GM10266 (cell line): ENCODE data around the gene ATP13A1.

Source experiments
- DNase-seq: peaks from one replicate; pipeline ENCODE4 v3.0.0; 2012; ENCODE audit errors: extremely low spot score
- TF ChIP-seq, protein P1 (sequence below): IDR thresholded peaks from 2 replicates; pipeline ENCODE4 v1.5.1; 2012; ENCODE audit warnings: mild to moderate bottlenecking, low read depth; ENCODE audit not compliant: control insufficient read depth, insufficient read depth; ENCODE audit errors: missing control alignments

ATP13A1 gene

GRCh38 chr19:19626516-19627472 is 36.7 kb downstream of the ATP13A1 start:
- TF ChIP-seq, protein P1, sequence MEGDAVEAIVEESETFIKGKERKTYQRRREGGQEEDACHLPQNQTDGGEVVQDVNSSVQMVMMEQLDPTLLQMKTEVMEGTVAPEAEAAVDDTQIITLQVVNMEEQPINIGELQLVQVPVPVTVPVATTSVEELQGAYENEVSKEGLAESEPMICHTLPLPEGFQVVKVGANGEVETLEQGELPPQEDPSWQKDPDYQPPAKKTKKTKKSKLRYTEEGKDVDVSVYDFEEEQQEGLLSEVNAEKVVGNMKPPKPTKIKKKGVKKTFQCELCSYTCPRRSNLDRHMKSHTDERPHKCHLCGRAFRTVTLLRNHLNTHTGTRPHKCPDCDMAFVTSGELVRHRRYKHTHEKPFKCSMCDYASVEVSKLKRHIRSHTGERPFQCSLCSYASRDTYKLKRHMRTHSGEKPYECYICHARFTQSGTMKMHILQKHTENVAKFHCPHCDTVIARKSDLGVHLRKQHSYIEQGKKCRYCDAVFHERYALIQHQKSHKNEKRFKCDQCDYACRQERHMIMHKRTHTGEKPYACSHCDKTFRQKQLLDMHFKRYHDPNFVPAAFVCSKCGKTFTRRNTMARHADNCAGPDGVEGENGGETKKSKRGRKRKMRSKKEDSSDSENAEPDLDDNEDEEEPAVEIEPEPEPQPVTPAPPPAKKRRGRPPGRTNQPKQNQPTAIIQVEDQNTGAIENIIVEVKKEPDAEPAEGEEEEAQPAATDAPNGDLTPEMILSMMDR = no peak
- DNase-seq = no peak

- TF ChIP-seq, protein P1 = no peak
- DNase-seq = no peak
These were observed 39.4 kb downstream of the ATP13A1 start for GRCh38 chr19:19624032-19624570.

DNA sequence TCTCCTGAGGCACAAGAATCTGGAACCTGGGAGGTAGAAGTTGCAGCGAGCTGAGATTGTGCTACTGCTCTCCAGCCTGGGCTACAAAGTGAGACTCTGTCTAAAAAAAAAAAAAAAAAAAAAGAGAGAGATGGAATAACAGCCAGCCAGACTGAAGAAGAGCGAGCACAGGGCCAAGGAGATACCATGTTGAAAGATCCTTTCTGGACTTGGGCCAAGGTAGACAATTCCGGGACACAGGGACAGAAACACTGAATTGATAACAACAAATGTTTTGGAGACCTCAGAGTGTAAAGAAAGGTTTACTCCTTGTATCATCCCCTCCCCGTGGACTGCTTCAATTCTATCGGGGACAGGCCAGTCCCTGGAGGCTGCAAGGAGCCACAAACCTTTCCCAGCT is 40.1 kb downstream of the ATP13A1 start:
- TF ChIP-seq, protein P1 = no peak

DNA sequence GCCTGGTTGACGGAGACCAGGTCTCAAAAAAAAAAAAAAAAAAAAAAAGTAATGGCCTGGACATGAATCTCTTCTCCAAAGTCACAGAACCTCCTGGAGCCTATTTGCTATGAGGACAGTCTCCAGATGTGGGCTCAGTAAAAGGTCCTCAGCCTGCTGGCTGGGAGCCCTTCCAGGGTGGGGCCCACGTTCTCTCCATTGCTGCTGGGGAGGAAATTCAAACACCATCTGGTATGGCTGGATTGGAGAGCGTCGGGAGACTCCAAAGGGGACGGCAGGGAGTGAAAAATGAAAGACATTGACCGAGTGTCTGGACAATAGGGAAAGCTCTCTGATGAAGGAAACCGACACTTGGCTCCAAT is 43.6 kb downstream of the ATP13A1 start:
- no peak for DNase-seq
- TF ChIP-seq, protein P1 = no peak

More for the DNA sequence above, 40.1 kb downstream of the ATP13A1 start:
- no peak for DNase-seq

GRCh38 chr19:19619181-19619848 is 44.2 kb downstream of the ATP13A1 start:
- TF ChIP-seq, protein P1 = no peak
- DNase-seq = no peak

DNA sequence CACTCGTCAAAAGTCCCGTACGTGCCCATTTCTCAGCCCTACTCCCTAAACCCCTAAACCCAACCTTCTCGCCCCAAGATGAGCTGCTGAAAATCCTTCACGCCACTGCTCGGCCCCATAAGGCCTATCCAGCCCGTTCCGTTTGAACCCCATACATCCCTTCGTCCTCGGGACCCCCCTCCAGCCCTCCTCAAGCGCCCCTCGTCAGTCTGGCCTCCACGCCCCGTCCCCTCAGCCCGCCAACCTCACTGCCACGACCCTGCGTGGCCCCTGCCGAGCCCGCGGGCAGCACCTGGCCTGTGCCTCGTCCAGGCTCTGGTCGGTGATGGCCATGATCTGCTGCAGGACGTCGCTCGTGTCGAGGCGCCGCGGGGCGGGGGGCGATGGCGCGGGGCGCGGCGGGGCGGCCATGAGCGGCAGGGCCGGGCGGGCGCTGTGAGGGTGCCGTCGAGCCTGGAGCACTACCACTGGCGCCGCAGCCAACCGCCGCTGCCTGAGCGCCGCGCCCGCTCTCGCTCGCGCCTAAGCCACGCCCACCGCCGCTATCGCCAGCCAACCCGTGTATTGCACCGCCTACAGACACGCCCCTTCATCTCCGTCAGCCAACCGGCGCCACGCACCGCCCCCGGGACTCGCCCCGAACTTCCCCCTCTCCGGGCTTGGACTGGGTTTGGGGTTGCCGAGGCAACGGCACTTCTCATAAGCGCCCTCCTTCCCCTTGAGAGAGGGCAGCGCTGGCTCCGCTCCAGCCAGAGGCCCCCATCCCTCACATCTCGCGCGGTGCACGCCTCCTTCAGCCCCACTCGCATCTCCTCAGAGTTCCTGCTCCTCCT is 45.0 kb downstream of the ATP13A1 start, which contains the start of gene PBX4:
PBX4 (minus strand) TSS at position 469 of the 833 bp plus-strand sequence; CDS start at position 411, 58 bp downstream.
- DNase-seq = peak; percentile 99
- TF ChIP-seq, protein P1 = no peak
